Stimulated activated CD8-positive, alpha-beta memory T cell treated with anti-CD3 and anti-CD28 coated beads, Interleukin-12 subunit alpha, Interleukin-12 subunit beta, amount 100 ng/mL, for 1 hour (primary cell): Measurements from ENCODE around the gene CHST11.

Source experiments
- DNase-seq: peaks from one replicate; pipeline ENCODE4 v3.0.0-alpha.2; 2020; ENCODE audit warnings: low read depth

Gene CHST11

GRCh38 chr12:104698871-104699270 lies 242.1 kb downstream of the CHST11 start:
- no peak for DNase-seq

GRCh38 chr12:104699489-104700190 lies 242.9 kb downstream of the CHST11 start:
- no peak for DNase-seq

- no peak for DNase-seq
Observed at GRCh38 chr12:104700324-104700723, 243.6 kb downstream of the CHST11 start.

- no peak for DNase-seq
Observed at GRCh38 chr12:104701301-104701700, 244.6 kb downstream of the CHST11 start.

- DNase-seq = no peak
Observed at GRCh38 chr12:104701756-104702155, 245.0 kb downstream of the CHST11 start.

- no peak for DNase-seq
Observed at GRCh38 chr12:104702565-104703139, 245.9 kb downstream of the CHST11 start.

GRCh38 chr12:104703372-104703771 lies 246.6 kb downstream of the CHST11 start:
- no peak for DNase-seq

GRCh38 chr12:104704224-104704779 lies 247.6 kb downstream of the CHST11 start:
- DNase-seq = no peak

- DNase-seq = no peak
Observed at GRCh38 chr12:104707194-104707593, 250.4 kb downstream of the CHST11 start.

GRCh38 chr12:104707794-104708558 lies 251.2 kb downstream of the CHST11 start:
- no peak for DNase-seq

GRCh38 chr12:104708891-104709290 lies 252.1 kb downstream of the CHST11 start:
- DNase-seq = no peak

- DNase-seq = no peak
Observed at GRCh38 chr12:104709692-104710435, 253.1 kb downstream of the CHST11 start.

GRCh38 chr12:104710940-104711689 lies 254.4 kb downstream of the CHST11 start:
- DNase-seq = no peak

- no peak for DNase-seq
Observed at GRCh38 chr12:104712477-104712876, 255.7 kb downstream of the CHST11 start.

- no peak for DNase-seq
Observed at GRCh38 chr12:104712968-104713367, 256.2 kb downstream of the CHST11 start.

- no peak for DNase-seq
Observed at GRCh38 chr12:104713444-104713843, 256.7 kb downstream of the CHST11 start.

GRCh38 chr12:104714369-104714768 lies 257.6 kb downstream of the CHST11 start:
- DNase-seq = no peak

GRCh38 chr12:104716172-104716571 lies 259.4 kb downstream of the CHST11 start:
- DNase-seq = no peak

GRCh38 chr12:104718304-104718929 lies 261.7 kb downstream of the CHST11 start:
- no peak for DNase-seq

- DNase-seq = no peak
Observed at GRCh38 chr12:104719700-104720338, 263.1 kb downstream of the CHST11 start.
